Ammon's horn (tissue), 1 donor: ENCODE results near the gene BBS9.

Experiments used
- DNase-seq: peaks from one replicate; pipeline ENCODE4 v3.0.0-alpha.2; 2016; ENCODE audit warnings: low spot score

The BBS9 gene

DNA sequence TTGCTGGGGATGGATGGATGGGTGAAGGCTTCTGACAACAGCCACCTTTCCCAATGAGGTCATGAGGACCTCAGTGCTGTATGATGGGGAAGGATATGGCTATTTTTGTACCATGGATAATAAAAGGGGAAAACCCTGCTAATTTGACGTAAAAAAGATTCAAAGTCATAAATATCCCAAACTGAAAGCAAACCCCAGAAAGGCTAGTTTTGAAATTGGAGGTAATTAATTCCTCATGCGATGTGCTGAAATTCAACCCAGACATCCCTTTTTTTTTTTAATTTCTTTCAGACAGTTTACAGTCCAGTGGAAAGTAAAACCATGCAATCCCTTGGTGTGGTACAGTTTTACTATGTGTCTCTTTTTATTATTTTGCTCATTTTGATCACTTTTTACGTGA lies 521.5 kb downstream of the BBS9 start:
- DNase-seq = no peak

DNA sequence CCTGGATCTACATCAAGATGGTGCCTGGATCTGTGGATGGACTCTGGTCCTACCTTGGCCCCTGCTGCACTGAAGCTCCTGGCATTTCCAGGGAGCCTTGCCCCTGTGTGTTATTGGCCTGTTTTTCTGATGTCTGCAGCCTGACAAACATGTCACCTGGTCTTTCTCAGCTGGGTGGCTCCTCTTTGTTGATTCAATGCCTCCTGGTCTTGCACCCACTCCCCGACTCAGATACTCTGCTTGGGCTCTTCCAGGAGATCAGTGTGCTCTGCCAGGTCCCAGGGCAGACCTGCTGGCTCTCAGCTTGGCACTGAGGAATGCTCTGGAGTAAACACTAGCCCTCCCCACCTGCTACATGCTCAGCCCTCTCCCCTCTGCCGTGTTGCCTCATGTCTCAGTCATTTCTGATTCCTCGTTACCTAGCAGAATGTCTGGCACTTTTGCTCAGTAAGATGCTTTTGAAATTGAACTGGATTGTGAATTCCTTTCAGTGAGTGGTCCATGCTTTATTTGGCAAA lies 522.7 kb downstream of the BBS9 start:
- no peak for DNase-seq

- no peak for DNase-seq
These were observed 525.3 kb downstream of the BBS9 start for GRCh38 chr7:33654676-33655075.
